Activated CD4-positive, alpha-beta T cell treated with anti-CD3 and anti-CD28 coated beads, Interleukin-2, amount 50 U/mL, for 48 hours (primary cell): ENCODE results near the gene MAST2.
"Not testable (repeated sequence)": the region's sequence is repeated elsewhere in the genome, so short reads cannot be mapped to it uniquely, and the experiment has no call there.

Source experiments
- DNase-seq, 2 experiments: peaks; one replicate each; pipeline ENCODE4 v3.0.0-alpha.2; 2020

The MAST2 gene

GRCh38 chr1:45952072-45952471 is 148.7 kb downstream of the MAST2 start:
- DNase-seq, result no peak

DNA sequence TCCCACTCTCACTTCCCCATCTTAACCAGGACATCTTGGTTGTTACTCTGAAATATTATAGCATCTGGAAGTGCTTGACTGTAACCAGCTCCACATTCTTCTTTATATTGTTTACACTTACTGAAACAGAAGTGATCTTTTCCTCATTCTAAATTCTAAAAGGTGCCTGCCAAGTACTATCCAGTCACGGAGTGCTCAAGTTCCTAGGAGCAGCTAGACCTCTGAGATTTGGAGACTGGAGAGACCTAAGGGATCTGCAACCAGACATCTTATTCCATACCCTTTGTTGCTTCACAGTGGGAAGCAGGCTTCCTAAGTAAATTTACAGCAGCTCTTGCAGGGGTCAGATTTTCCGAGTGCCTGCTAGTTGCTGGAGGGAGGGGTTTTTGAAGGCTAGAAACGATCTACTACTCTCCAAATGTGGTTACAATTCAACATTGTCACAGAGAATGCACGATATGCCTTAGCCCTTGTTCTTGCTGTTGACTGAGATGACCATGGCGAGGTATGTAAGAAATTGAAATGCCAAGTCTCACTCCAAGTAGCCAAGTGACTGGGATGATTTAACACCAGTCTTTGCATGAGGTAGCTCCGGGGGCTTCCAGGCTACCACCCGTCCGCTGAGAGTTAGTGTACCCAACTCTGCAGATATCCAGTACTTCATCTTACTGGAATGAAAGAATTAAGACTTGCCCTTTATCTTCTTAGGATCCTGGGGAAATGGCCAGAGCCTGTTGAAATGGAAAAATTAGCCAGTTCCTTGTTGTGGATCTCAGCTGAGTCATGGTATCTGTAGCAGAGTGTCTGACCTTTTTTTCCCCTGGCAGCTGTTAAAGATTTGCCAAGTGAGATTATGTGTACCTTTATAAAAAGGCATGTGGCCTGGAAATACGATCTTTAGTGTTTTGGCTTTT is 150.8 kb downstream of the MAST2 start:
- DNase-seq, result no peak

DNA sequence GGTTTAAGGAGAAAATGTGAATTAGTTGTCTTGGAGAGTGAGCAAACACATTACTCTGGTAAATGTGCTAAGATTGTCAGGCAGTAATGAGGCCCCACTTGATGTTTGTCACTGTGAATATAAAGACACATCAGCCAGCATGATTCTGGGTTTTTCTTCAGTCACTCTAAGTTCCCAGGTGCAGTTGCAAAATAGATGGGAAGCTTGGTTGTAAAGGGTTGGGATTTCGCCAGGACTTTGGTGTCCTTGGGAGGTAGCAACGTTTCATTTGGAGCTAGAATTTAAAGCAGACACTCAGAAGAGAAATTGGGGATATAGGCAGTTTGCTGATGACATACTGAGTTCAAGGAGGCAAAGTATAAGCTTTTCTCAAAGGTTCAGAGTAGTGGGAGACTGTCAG is 154.3 kb downstream of the MAST2 start:
- DNase-seq, result no peak

- DNase-seq, result no peak
Observed at GRCh38 chr1:45958317-45958716, 154.9 kb downstream of the MAST2 start.

GRCh38 chr1:45960930-45961715 is 157.7 kb downstream of the MAST2 start:
- DNase-seq, result no peak

GRCh38 chr1:45961936-45962335 is 158.5 kb downstream of the MAST2 start:
- not testable (repeated sequence) for DNase-seq

DNA sequence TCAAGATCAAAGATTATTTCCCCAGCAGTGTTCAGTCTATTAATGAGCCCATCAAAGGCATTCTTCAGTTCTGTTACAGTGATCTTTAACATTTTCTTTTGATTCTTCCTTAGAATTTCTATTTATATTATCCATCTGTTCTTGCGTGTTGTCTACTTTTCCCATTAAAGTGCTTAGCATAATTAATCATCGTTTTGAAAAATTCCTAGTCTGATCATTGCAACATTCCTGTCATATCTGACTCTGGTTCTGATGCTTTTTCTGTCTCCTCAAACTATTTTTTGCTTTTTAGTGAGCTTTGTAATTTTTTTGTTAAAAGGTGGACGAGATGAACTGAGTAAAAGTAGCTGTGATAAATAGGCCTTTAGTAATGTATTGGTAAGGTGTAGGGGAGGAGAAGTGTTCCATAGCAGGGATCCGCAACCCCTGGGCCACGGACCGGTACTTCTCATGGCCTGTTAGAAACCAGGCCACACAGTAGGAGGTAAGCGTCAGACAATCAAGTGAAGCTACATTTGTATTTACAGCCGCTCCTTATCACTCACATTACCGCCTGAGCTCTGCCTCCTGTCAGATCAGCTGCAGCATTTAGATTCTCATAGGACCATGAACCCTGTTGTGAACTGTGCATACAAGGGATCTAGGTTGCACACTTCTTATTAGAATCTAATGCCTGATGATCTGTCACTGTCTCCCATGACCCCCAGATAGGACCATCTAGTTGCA is 165.7 kb downstream of the MAST2 start:
- DNase-seq, result no peak

GRCh38 chr1:45969866-45970265 is 166.5 kb downstream of the MAST2 start:
- DNase-seq, result no peak

DNA sequence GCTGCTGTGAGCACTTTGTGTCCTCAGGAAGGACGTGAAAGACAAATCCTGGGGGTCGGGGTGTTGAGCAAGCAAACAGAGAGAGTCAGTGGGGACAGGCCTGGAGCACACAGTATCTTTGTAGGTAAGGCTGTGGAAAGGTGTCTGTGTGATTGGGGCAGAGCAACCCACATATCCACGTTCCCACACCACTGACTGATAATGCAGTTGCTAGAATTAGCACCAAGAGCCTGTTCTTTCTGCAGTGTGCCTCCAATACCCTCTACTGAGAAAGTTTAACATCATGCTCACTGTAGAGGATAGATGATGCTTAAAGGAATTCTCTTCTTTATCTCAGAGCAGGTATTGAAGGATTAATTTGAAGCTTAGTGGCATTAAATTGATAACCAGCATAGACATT is 167.9 kb downstream of the MAST2 start:
- no peak for DNase-seq

DNA sequence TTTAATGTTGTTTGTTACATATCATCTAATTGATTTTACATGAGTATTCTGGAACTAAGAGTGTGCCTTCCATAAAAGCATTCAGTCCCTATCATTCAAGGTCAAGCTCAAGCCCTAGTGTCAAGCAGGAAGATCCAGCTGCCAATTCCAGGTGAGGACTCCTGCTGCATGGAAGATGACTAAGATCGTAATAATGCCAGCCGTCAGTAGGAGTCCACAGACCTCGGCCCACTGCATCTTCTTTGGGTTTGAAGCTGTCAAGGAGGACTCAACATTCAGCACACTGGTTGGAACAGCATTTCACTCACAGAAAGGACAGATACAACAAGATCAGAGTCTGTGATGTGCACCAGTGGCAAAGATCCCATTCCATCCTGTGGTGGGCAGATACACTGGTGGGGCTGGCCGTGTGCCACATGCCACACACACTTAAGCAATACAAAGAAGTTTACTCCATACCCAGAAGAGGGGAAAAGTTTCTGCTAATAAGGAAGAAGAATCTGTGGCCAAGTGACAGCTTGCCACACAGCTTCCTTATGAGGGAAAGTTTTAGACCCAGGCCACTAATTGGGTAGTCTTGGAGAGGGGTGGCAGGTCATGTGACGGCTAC is 168.6 kb downstream of the MAST2 start:
- DNase-seq, result no peak

GRCh38 chr1:45972621-45973020 is 169.2 kb downstream of the MAST2 start:
- no peak for DNase-seq

DNA sequence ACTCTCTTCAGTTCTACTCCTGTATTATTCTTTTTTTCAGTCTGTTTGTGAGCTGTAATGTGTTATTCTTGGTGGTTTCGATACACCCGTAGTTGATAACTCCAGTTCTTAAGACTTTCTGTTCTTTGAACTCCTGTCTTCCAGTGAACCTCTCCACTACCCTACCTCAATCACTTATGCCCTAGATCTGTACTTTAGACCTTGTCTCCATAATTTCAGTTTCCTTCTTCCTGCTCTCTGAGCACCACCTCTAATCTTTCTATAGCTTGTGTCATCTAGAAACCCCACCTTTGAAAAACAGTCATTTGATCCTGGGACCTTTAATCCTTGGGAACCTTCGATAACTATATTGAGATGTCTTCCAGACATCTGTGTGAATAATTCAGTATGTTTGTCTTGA is 169.7 kb downstream of the MAST2 start:
- no peak for DNase-seq

GRCh38 chr1:45974541-45975269 is 171.3 kb downstream of the MAST2 start:
- DNase-seq, result peak in 1 of 2 experiments; percentile 5

GRCh38 chr1:45976623-45977022 is 173.2 kb downstream of the MAST2 start:
- DNase-seq, result no peak

GRCh38 chr1:45979074-45979777 is 175.8 kb downstream of the MAST2 start:
- DNase-seq, result no peak

- DNase-seq, result no peak
Observed at GRCh38 chr1:45979778-45980176, 176.4 kb downstream of the MAST2 start.

- no peak for DNase-seq
Observed at GRCh38 chr1:45982359-45982758, 178.9 kb downstream of the MAST2 start.

- no peak for DNase-seq
Observed at GRCh38 chr1:45983967-45984366, 180.6 kb downstream of the MAST2 start.

GRCh38 chr1:45987204-45987603 is 183.8 kb downstream of the MAST2 start:
- DNase-seq, result no peak

GRCh38 chr1:45989249-45989648 is 185.8 kb downstream of the MAST2 start:
- no peak for DNase-seq

- no peak for DNase-seq
Observed at GRCh38 chr1:45994423-45994822, 191.0 kb downstream of the MAST2 start.

DNA sequence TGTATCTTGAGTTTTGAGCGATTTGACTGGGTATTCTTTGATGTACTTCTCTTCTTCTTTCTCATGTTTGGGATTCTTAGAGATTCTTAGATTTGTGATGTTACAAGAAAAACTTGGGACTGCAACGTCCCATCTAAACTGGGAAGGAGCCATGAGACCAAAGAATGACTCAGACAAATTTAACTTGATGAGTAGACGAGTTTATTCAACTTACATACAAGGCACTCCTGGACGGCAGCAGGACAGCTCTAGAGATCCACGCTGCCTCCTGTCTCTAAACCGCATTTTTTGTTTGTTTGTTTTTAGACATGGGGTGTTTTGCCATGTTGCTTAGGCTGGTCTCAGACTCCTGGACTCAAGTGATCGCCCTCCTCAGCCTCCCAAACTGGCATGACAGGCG is 191.9 kb downstream of the MAST2 start:
- DNase-seq, result no peak
